Mammary epithelial cell (primary cell): Measurements from ENCODE around the gene GMPR2.

Experiments
- CTCF ChIP-seq, 2 donors: IDR thresholded peaks in 1 of 2; conservative IDR thresholded peaks in 1 of 2; 2 replicates each; pipeline ENCODE4 v1.5.1; 2011 to 2012; ENCODE audit warnings: inconsistent platforms in 2 of 2, low read length in 2 of 2, mild to moderate bottlenecking in 2 of 2, control low read depth in 1 of 2, low read depth in 1 of 2; ENCODE audit not compliant: insufficient read depth in 1 of 2; ENCODE audit errors: extremely low read depth in 1 of 2
- EZH2 ChIP-seq: IDR thresholded peaks from 2 replicates; pipeline ENCODE4 v1.6.1; 2012; ENCODE audit warnings: low read length, inconsistent platforms, borderline replicate concordance

DNA sequence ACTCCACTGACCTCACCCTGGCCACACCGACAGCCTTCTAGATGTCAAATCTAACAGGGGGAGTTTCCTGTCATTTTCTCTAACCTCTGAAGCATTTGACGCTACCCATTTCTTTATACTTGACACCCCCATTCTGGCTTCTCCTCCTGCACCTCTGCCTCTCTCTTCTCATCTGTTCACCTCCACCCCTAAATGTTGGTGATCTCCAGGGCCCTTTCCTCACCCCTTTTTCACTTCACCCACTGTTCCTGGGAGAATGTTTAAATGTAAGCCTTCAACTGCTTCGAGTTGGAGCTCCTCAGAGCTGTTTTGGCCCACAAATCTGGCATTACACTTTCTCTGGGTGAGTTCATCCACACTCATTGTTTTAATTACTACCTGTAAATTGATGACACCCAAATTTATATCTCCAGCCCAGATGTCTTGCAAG, 39.1 kb downstream of the GMPR2 start:
- TF ChIP-seq CTCF (conservative IDR thresholded peaks at IDR 0.05 in 1 of 2, IDR thresholded peaks at IDR 0.05 in 1 of 2; ENCODE audit: extremely low read depth in 1 of 2, insufficient read depth in 1 of 2, low read depth in 1 of 2, low read length in 2 of 2): no peak
- TF ChIP-seq EZH2: no peak
